CD4-positive, alpha-beta T cell (primary cell): ENCODE measurements around the gene AGGF1. TPM values are rescaled to one million over a fixed set of nuclear protein-coding genes. Genes with fewer than 3 reads are reported as not detected.
"Not testable (repeated sequence)": the region's sequence is repeated elsewhere in the genome, so short reads cannot be mapped to it uniquely, and the experiment has no call there.

ENCODE experiments used
- ATAC-seq: fragments of 200-7000 bp; cut with Tn5 transposase; one replicate; pipeline ENCODE4 v1.10.0; 2022; ENCODE audit warnings: mild to moderate bottlenecking; ENCODE audit not compliant: poor library complexity
- CTCF ChIA-PET: fragments of 350-600 bp; sonication (Branson Sonifier 250); formaldehyde crosslinking; loops from one replicate; lab custom pipeline; 2021; ENCODE audit warnings: antibody characterized with exemption, inconsistent platforms; lab: Charles Lee
- POLR2A ChIA-PET: fragments of 350-600 bp; sonication (Branson Sonifier 250); formaldehyde crosslinking; loops from one replicate; lab custom pipeline; 2021; ENCODE audit warnings: antibody characterized with exemption, inconsistent platforms; lab: Charles Lee
- DNase-seq, 14 experiments: peaks; one replicate each; pipeline ENCODE4 v3.0.0-alpha.2; 2013 to 2020; ENCODE audit warnings: mixed read lengths in 2 of 14
- H3K27ac ChIP-seq, 2 donors: one replicate each; pipeline versions ENCODE4 v1.5.1 to v1.7.0; 2013; ENCODE audit warnings: low read length in 2 of 2, low read depth in 1 of 2, mild to moderate bottlenecking in 1 of 2
- H3K27me3 ChIP-seq, 2 experiments: 1 replicate in 1 of 2; 2 replicates in 1 of 2; pipeline versions ENCODE4 v1.6.1 to v1.7.0; 2013; ENCODE audit warnings: low read length in 2 of 2, control low read depth in 1 of 2, mild to moderate bottlenecking in 1 of 2, moderate library complexity in 1 of 2; ENCODE audit not compliant: insufficient read depth in 2 of 2, control insufficient read depth in 1 of 2
- H3K36me3 ChIP-seq: one replicate; pipeline ENCODE4 v1.6.1; 2013; ENCODE audit warnings: low read length, control low read depth; ENCODE audit not compliant: insufficient read depth
- H3K4me1 ChIP-seq: one replicate; pipeline ENCODE4 v1.6.1; 2013; ENCODE audit warnings: low read length, control low read depth; ENCODE audit not compliant: insufficient read depth
- H3K4me3 ChIP-seq: one replicate; pipeline ENCODE4 v1.5.1; 2013; ENCODE audit warnings: mild to moderate bottlenecking, low read length, moderate library complexity
- H3K9me3 ChIP-seq, 2 experiments: 1 replicate in 1 of 2; 2 replicates in 1 of 2; pipeline versions ENCODE4 v1.6.1 to v1.7.0; 2013; ENCODE audit warnings: low read length in 2 of 2, mild to moderate bottlenecking in 2 of 2, control low read depth in 1 of 2, moderate library complexity in 1 of 2; ENCODE audit not compliant: control insufficient read depth in 1 of 2, insufficient read depth in 1 of 2
- H3K27ac Mint-ChIP-seq: one replicate; pipeline ENCODE4 v1.8.0; 2020; ENCODE audit warnings: mixed read lengths
- H3K27me3 Mint-ChIP-seq: one replicate; pipeline ENCODE4 v1.8.0; 2021; ENCODE audit warnings: mixed read lengths
- H3K36me3 Mint-ChIP-seq: one replicate; pipeline ENCODE4 v1.8.0; 2021; ENCODE audit warnings: low read depth, mixed read lengths
- H3K4me1 Mint-ChIP-seq: one replicate; pipeline ENCODE4 v1.8.0; 2021; ENCODE audit warnings: low read depth, mixed read lengths
- H3K4me3 Mint-ChIP-seq: one replicate; pipeline ENCODE4 v1.8.0; 2020; ENCODE audit warnings: mild to moderate bottlenecking, mixed read lengths
- H3K9me3 Mint-ChIP-seq: one replicate; pipeline ENCODE4 v1.8.0; 2020; ENCODE audit warnings: mixed read lengths
- intact Hi-C, 2 experiments: fragments of 100-400 bp; cut with DNase I in 1 of 2; cut with micrococcal nuclease in 1 of 2; formaldehyde crosslinking; loops; one replicate each; pipeline versions ENCODE4 v1.15.1 to v1.9.0; 2023 to 2025; cut with DNase I, micrococcal nuclease
- total RNA-seq, 174 experiments: library from RNA in 2 of 174; stranded (reverse) in 2 of 174; gene quantifications; one replicate each; pipeline ENCODE4 v1.2.3 and lab custom pipeline; 2021 to 2026
- TF ChIP-seq, protein P1 (sequence below): fragments of 200-600 bp; IDR thresholded peaks from one replicate; pipeline ENCODE4 v1.8.0; 2022; ENCODE audit warnings: antibody characterized with exemption, mild to moderate bottlenecking

AGGF1 gene
- total RNA-seq, 2 experiments from 2014 or later, result 15.5 to 15.7 TPM

DNA sequence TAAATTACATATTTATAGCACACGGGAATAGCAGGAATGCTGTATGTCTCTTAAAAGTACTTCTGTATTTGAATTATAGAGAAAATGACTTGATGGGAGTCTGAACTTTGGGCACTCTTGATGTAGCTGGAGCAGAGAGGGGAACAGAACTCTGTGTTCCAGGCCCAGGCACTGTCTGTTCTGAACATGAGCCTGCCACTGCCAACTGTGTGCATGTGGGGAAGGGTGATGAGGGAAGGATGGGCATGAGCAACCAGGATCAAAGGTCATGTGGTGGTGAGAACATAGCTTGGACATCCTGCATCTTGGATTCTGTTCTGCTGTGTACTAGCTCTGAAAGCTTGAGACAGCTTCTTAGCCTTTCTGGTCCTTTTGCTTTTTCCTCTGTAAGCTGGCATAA is 73.3 kb downstream of the AGGF1 start:
- intact Hi-C loops, result no loop called here
- H3K4me1 ChIP-seq, result no peaks in the 10 kb centered on the region
- no peak overlapping the region for H3K27ac ChIP-seq
- no peaks in the 10 kb centered on the region for H3K4me1 Mint-ChIP-seq
- ATAC-seq (no peak), DNase-seq (no peak)
- no peak overlapping the region for H3K27ac Mint-ChIP-seq
- POLR2A ChIA-PET, result no interaction called here
- CTCF ChIA-PET, result no interaction called here
- no peak overlapping the region for H3K4me3 Mint-ChIP-seq
- no peaks in the 10 kb centered on the region for H3K36me3 ChIP-seq
- no peaks in the 10 kb centered on the region for H3K27me3 ChIP-seq
- H3K4me3 ChIP-seq, result no peak overlapping the region
- no peaks in the 10 kb centered on the region for H3K36me3 Mint-ChIP-seq
- H3K9me3 ChIP-seq, result no peaks in the 10 kb centered on the region
- H3K9me3 Mint-ChIP-seq, result no peaks in the 10 kb centered on the region
- TF ChIP-seq, protein P1, sequence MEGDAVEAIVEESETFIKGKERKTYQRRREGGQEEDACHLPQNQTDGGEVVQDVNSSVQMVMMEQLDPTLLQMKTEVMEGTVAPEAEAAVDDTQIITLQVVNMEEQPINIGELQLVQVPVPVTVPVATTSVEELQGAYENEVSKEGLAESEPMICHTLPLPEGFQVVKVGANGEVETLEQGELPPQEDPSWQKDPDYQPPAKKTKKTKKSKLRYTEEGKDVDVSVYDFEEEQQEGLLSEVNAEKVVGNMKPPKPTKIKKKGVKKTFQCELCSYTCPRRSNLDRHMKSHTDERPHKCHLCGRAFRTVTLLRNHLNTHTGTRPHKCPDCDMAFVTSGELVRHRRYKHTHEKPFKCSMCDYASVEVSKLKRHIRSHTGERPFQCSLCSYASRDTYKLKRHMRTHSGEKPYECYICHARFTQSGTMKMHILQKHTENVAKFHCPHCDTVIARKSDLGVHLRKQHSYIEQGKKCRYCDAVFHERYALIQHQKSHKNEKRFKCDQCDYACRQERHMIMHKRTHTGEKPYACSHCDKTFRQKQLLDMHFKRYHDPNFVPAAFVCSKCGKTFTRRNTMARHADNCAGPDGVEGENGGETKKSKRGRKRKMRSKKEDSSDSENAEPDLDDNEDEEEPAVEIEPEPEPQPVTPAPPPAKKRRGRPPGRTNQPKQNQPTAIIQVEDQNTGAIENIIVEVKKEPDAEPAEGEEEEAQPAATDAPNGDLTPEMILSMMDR, result no peak
- H3K27me3 Mint-ChIP-seq, result no peaks in the 10 kb centered on the region

DNA sequence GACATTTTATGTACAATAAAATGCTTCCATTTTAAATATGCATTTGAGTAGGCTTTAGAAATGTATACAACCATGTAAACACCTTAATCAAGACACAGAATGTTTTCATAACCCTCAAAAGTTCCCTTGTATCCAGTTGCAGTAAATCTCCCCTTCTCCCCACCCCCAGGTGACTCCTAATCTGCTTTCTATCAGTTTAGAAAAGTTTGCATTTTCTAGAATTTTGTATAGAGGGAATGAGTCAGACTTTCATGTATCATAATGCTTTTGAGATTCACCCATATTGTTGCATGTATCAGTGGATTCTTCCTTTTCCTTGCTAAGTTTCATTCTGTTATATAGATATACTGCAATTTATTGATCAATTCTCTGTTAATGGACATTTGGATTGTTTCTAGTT is 74.6 kb downstream of the AGGF1 start:
- H3K9me3 ChIP-seq, result no peaks in the 10 kb centered on the region
- POLR2A ChIA-PET, result no interaction called here
- H3K27ac Mint-ChIP-seq, result no peak overlapping the region
- DNase-seq (no peak), ATAC-seq (no peak)
- H3K4me3 ChIP-seq, result no peak overlapping the region
- CTCF ChIA-PET, result no interaction called here
- no peaks in the 10 kb centered on the region for H3K27me3 ChIP-seq
- H3K4me1 ChIP-seq, result no peaks in the 10 kb centered on the region
- no peaks in the 10 kb centered on the region for H3K36me3 Mint-ChIP-seq
- no peak overlapping the region for H3K27ac ChIP-seq
- H3K36me3 ChIP-seq, result no peaks in the 10 kb centered on the region
- intact Hi-C loops, result no loop called here
- no peak overlapping the region for H3K4me3 Mint-ChIP-seq
- H3K27me3 Mint-ChIP-seq, result no peaks in the 10 kb centered on the region
- H3K4me1 Mint-ChIP-seq, result no peaks in the 10 kb centered on the region
- H3K9me3 Mint-ChIP-seq, result no peaks in the 10 kb centered on the region
- TF ChIP-seq, protein P1, result no peak

DNA sequence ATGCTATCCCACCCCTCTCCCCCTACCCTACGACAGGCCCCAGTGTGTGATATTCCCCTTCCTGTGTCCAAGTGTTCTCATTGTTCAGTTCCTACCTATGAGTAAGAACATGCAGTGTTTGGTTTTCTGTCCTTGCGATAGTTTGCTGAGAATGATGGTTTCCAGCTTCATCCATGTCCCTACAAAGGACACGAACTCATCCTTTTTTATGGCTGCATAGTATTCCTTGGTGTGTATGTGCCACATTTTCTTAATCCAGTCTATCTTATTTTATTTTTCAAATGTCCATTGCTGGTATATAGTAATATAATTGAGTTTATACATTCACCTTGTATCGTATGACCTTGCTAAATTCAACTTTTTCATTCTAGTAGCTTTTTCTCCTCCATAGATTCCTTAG is 76.8 kb downstream of the AGGF1 start:
- not testable (repeated sequence) for DNase-seq, H3K9me3 Mint-ChIP-seq

More for the DNA sequence above, 76.8 kb downstream of the AGGF1 start:
- H3K36me3 Mint-ChIP-seq, H3K36me3 ChIP-seq, H3K9me3 ChIP-seq, H3K4me1 ChIP-seq, H3K27me3 Mint-ChIP-seq, H3K27ac Mint-ChIP-seq, CTCF ChIA-PET, ATAC-seq, H3K4me3 ChIP-seq, POLR2A ChIA-PET, H3K4me1 Mint-ChIP-seq, H3K27me3 ChIP-seq, H3K4me3 Mint-ChIP-seq, intact Hi-C loops, H3K27ac ChIP-seq: not testable (repeated sequence)

Other genes starting within 250 kb of the AGGF1 start
- 1 to 10 TPM; 1.7 to 2.1 TPM for gene F2RL1, start 211.4 kb upstream of the AGGF1 start, total RNA-seq
- under 1 TPM; 0.22 to 0.47 TPM for gene S100Z, start 180.4 kb upstream of the AGGF1 start, total RNA-seq
- gene CRHBP, start 77.4 kb upstream of the AGGF1 start, total RNA-seq, result not detected
- gene ZBED3, start 56.9 kb downstream of the AGGF1 start, total RNA-seq, result 1 to 10 TPM; 3.0 to 3.7 TPM
- gene PDE8B, start 180.3 kb downstream of the AGGF1 start, total RNA-seq, result under 1 TPM; 0.22 to 0.27 TPM